Keratinocyte (primary cell): ENCODE measurements around the gene C19orf47. TPM values are rescaled to one million over a fixed set of nuclear protein-coding genes. Genes with fewer than 3 reads are reported as not detected.
"Not testable (repeated sequence)": the region's sequence is repeated elsewhere in the genome, so short reads cannot be mapped to it uniquely, and the experiment has no call there.

ENCODE experiments used
- DNase-seq: peaks from one replicate; pipeline ENCODE4 v3.0.0-alpha.2; 2011; ENCODE audit warnings: low read depth, missing footprints, low spot score
- FAIRE-seq: peaks from 2 replicates; lab custom pipeline; 2011; peaks lifted over from hg19 to GRCh38; lab: Jason Lieb, UNC
- H2AFZ ChIP-seq: 2 replicates; pipeline ENCODE4 v1.6.0; 2012; ENCODE audit warnings: low read length, control low read depth, inconsistent platforms; ENCODE audit not compliant: control insufficient read depth
- H3K27ac ChIP-seq: 2 replicates; pipeline ENCODE4 v1.5.1; 2011; ENCODE audit warnings: low read length; ENCODE audit not compliant: control insufficient read depth, insufficient read depth
- H3K27me3 ChIP-seq: 3 replicates; pipeline ENCODE4 v1.6.0; 2011; ENCODE audit warnings: low read length; ENCODE audit not compliant: control insufficient read depth, insufficient read depth; ENCODE audit errors: extremely low read depth
- H3K36me3 ChIP-seq, 2 experiments: 2 replicates in 1 of 2; 3 replicates in 1 of 2; pipeline ENCODE4 v1.5.1; 2011; ENCODE audit warnings: low read length in 2 of 2, mild to moderate bottlenecking in 1 of 2; ENCODE audit not compliant: control insufficient read depth in 2 of 2, insufficient read depth in 2 of 2; ENCODE audit errors: extremely low read depth in 1 of 2
- H3K4me1 ChIP-seq: 3 replicates; pipeline ENCODE4 v1.5.1; 2011; ENCODE audit warnings: low read length; ENCODE audit not compliant: control insufficient read depth, insufficient read depth; ENCODE audit errors: extremely low read depth
- H3K4me2 ChIP-seq: 3 replicates; pipeline ENCODE4 v1.6.0; 2011; ENCODE audit warnings: low read depth, low read length; ENCODE audit not compliant: control insufficient read depth, insufficient read depth; ENCODE audit errors: extremely low read depth
- H3K4me3 ChIP-seq, 3 experiments: fragments of 200-600 bp in 1 of 3; sonication (generic) in 1 of 3; 2 replicates in 2 of 3; 3 replicates in 1 of 3; pipeline ENCODE4 v1.5.1; 2011 to 2016; ENCODE audit warnings: low read length in 3 of 3, mild to moderate bottlenecking in 3 of 3, control low read depth in 2 of 3, inconsistent platforms in 1 of 3, low read depth in 1 of 3, mixed read lengths in 1 of 3, mixed run types in 1 of 3, moderate library complexity in 1 of 3; ENCODE audit not compliant: control insufficient read depth in 2 of 3, insufficient read depth in 2 of 3; ENCODE audit errors: extremely low read depth in 1 of 3
- H3K79me2 ChIP-seq: 2 replicates; pipeline ENCODE4 v1.6.0; 2012; ENCODE audit warnings: low read length; ENCODE audit not compliant: control insufficient read depth, insufficient read depth
- H3K9ac ChIP-seq: 3 replicates; pipeline ENCODE4 v1.6.0; 2011; ENCODE audit warnings: low read length; ENCODE audit not compliant: control insufficient read depth, insufficient read depth; ENCODE audit errors: extremely low read depth
- H3K9me1 ChIP-seq: 3 replicates; pipeline ENCODE4 v1.6.0; 2011; ENCODE audit warnings: low read length; ENCODE audit not compliant: control insufficient read depth, insufficient read depth; ENCODE audit errors: extremely low read depth
- H3K9me3 ChIP-seq: 2 replicates; pipeline ENCODE4 v1.5.1; 2012; ENCODE audit warnings: low read depth, low read length; ENCODE audit not compliant: control insufficient read depth
- H4K20me1 ChIP-seq: 3 replicates; pipeline ENCODE4 v1.6.0; 2011; ENCODE audit warnings: low read length; ENCODE audit not compliant: control insufficient read depth, insufficient read depth; ENCODE audit errors: extremely low read depth
- CTCF ChIP-seq, 3 experiments: IDR thresholded peaks in 1 of 3; conservative IDR thresholded peaks in 1 of 3; optimal IDR thresholded peaks in 1 of 3; 2 replicates in 2 of 3; 3 replicates in 1 of 3; pipeline versions ENCODE3 to v1.5.1; 2011; ENCODE audit warnings: low read length in 3 of 3, mild to moderate bottlenecking in 3 of 3, moderate library complexity in 2 of 3, control low read depth in 1 of 3, inconsistent platforms in 1 of 3; ENCODE audit not compliant: insufficient read depth in 2 of 3; ENCODE audit errors: extremely low read depth in 1 of 3
- EZH2 ChIP-seq: IDR thresholded peaks from one replicate; pipeline ENCODE4 v1.6.1; 2012; ENCODE audit warnings: inconsistent platforms, mild to moderate bottlenecking, low read length, moderate library complexity
- dilution Hi-C: fragments of 300-500 bp; cut with MboI; formaldehyde crosslinking; loops from one replicate; pipeline ENCODE4 v1.7.0; 2020; ENCODE audit warnings: low sequenced_read_pairs; ENCODE audit not compliant: extremely low pct_ligation_motif_present
- polyA plus RNA-seq, 5 experiments: library from polyadenylated mRNA; depleted of rRNA in 3 of 5; stranded (reverse) in 3 of 5; stranded (forward) in 1 of 5; unstranded in 1 of 5; fragments of >200 nt; gene quantifications; 1 replicate in 1 of 5; 2 replicates in 3 of 5; 3 replicates in 1 of 5; pipeline versions ENCODE4 v1.2.1 to v1.2.3, GENCODE V29; 2011 to 2012; ENCODE audit warnings: missing spikeins in 2 of 5, low read depth in 1 of 5, low replicate concordance in 1 of 5

Gene C19orf47
- polyA plus RNA-seq, 1 donor (not counting 4 experiments of a cell fraction or from before 2014, with no cell fraction given): 13.3 TPM

- H3K9ac ChIP-seq: no peak overlapping the region
- no peak for TF ChIP-seq CTCF (optimal IDR thresholded peaks at IDR 0.05 in 1 of 3, IDR thresholded peaks at IDR 0.05 in 1 of 3, conservative IDR thresholded peaks at IDR 0.05 in 1 of 3; ENCODE audit: extremely low read depth in 1 of 3, insufficient read depth in 2 of 3, low read length in 3 of 3)
- TF ChIP-seq EZH2: no peak
- H2AFZ ChIP-seq: no peak overlapping the region
- no peaks in the 10 kb centered on the region for H3K27me3 ChIP-seq
- no peak overlapping the region for H3K27ac ChIP-seq
- H4K20me1 ChIP-seq: no peaks in the 10 kb centered on the region
- H3K36me3 ChIP-seq: peaks cover 9 to 12% of the 10 kb centered on the region in 2 experiments
- no peak overlapping the region for H3K4me3 ChIP-seq
- no peak for DNase-seq
- dilution Hi-C loops: no loop called here
- peaks cover 8% of the 10 kb centered on the region for H3K4me1 ChIP-seq
- peaks cover 22% of the 10 kb centered on the region for H3K79me2 ChIP-seq
- no peak overlapping the region for H3K4me2 ChIP-seq
- no peaks in the 10 kb centered on the region for H3K9me3 ChIP-seq
- peaks cover 2% of the 10 kb centered on the region for H3K9me1 ChIP-seq
- no peak for FAIRE-seq
Measured at GRCh38 chr19:40335101-40335500, 13.1 kb downstream of the C19orf47 start.

GRCh38 chr19:40333083-40333482 is 15.1 kb downstream of the C19orf47 start:
- Histone ChIP-seq H3K36me3 (peaks cover 19% of the 10 kb centered on the region in 2 experiments), H3K79me2 (peaks cover 12% of the 10 kb centered on the region)
- H3K4me1 ChIP-seq, H4K20me1 ChIP-seq, H3K4me2 ChIP-seq, H3K27ac ChIP-seq, H3K9ac ChIP-seq, DNase-seq, H3K4me3 ChIP-seq, H3K27me3 ChIP-seq, dilution Hi-C loops, FAIRE-seq, H3K9me3 ChIP-seq, H3K9me1 ChIP-seq, H2AFZ ChIP-seq: not testable (repeated sequence)

- no peak overlapping the region for H2AFZ ChIP-seq
- H3K27me3 ChIP-seq: no peaks in the 10 kb centered on the region
- H3K4me3 ChIP-seq: no peak overlapping the region
- no peak overlapping the region for H3K9ac ChIP-seq
- no peaks in the 10 kb centered on the region for H3K9me3 ChIP-seq
- dilution Hi-C loops: no loop called here
- peaks cover 2% of the 10 kb centered on the region for H3K9me1 ChIP-seq
- no peak for FAIRE-seq
- no peak overlapping the region for H3K4me2 ChIP-seq
- H3K4me1 ChIP-seq: peaks cover 8% of the 10 kb centered on the region
- no peaks in the 10 kb centered on the region for H4K20me1 ChIP-seq
- H3K36me3 ChIP-seq: peaks cover 23% of the 10 kb centered on the region in 2 experiments
- TF ChIP-seq EZH2 (no peak), CTCF (optimal IDR thresholded peaks at IDR 0.05 in 1 of 3, IDR thresholded peaks at IDR 0.05 in 1 of 3, conservative IDR thresholded peaks at IDR 0.05 in 1 of 3; ENCODE audit: extremely low read depth in 1 of 3, insufficient read depth in 2 of 3, low read length in 3 of 3) (no peak)
- H3K27ac ChIP-seq: no peak overlapping the region
- DNase-seq: no peak
- H3K79me2 ChIP-seq: peaks cover 8% of the 10 kb centered on the region
Measured at GRCh38 chr19:40332669-40333068, 15.5 kb downstream of the C19orf47 start.
